K562 (cell line): ENCODE data around the gene LMX1B. TPM values are rescaled to one million over a fixed set of nuclear protein-coding genes. Genes with fewer than 3 reads are reported as not detected.

ENCODE experiments used
- ARID1B ChIP-seq: fragments of 450-650 bp; IDR thresholded peaks from 2 replicates; pipeline ENCODE4 v1.6.1; 2016; ENCODE audit warnings: antibody characterized with exemption, mild to moderate bottlenecking, inconsistent platforms
- CREBBP ChIP-seq: IDR thresholded peaks from one replicate; pipeline ENCODE4 v1.6.1; 2012; ENCODE audit warnings: low read depth, mild to moderate bottlenecking, control low read depth, inconsistent platforms, low read length
- REST ChIP-seq, 2 experiments: fragments of 450-650 bp; formaldehyde crosslinking in 1 of 2; IDR thresholded peaks; 2 replicates each; pipeline versions ENCODE4 v1.4.0 to v1.6.1; 2014 to 2020; ENCODE audit warnings: mild to moderate bottlenecking in 2 of 2, borderline replicate concordance in 1 of 2, low read depth in 1 of 2
- SRSF3 ChIP-seq: fragments of 200-400 bp; formaldehyde crosslinking; IDR thresholded peaks from 2 replicates; pipeline ENCODE4 v1.6.1; 2016; ENCODE audit warnings: mild to moderate bottlenecking, low read length, moderate library complexity; ENCODE audit not compliant: insufficient read depth
- ZKSCAN8 ChIP-seq: fragments of 200-800 bp; sonication (Bioruptor generic); IDR thresholded peaks from 2 replicates; pipeline ENCODE4 v1.6.1; 2016; ENCODE audit warnings: missing genetic modification characterization, missing compliant biosample characterization
- ZNF134 ChIP-seq: fragments of 250-450 bp; sonication (Bioruptor Pico); conservative IDR thresholded peaks from 2 replicates; pipeline ENCODE4 v1.4.0; 2020
- ZNF24 ChIP-seq: fragments of 450-650 bp; IDR thresholded peaks from 2 replicates; pipeline ENCODE4 v1.6.1; 2016
- ZNF445 ChIP-seq: fragments of 250-450 bp; sonication (Bioruptor Pico); IDR thresholded peaks from 2 replicates; pipeline ENCODE4 v1.4.0; 2020; ENCODE audit warnings: low read depth, mild to moderate bottlenecking, moderate library complexity
- polyA plus RNA-seq, 8 experiments: library from polyadenylated mRNA; depleted of rRNA in 4 of 8; stranded (reverse) in 5 of 8; unstranded in 3 of 8; fragments of >200 nt; fragmentation: Nextera tagmentation in 2 of 8; fragmentation: Illumina TruSeq in 1 of 8; extraction: Ambion mirVana in 2 of 8; extraction: Trizol in 1 of 8; gene quantifications; 2 replicates each; pipeline versions ENCODE4 v1.2.1 to v1.2.3, GENCODE V29; 2011 to 2014; ENCODE audit warnings: inconsistent platforms in 1 of 8, missing spikeins in 1 of 8
- total RNA-seq, 7 experiments: library from RNA; depleted of rRNA in 6 of 7; stranded (reverse); fragments of >200 nt in 6 of 7; fragmentation: Illumina TruSeq in 2 of 7; extraction: Trizol in 2 of 7; gene quantifications; 2 replicates each; pipeline versions ENCODE4 v1.2.1 to v1.2.3, GENCODE V29; 2011 to 2021; ENCODE audit warnings: low replicate concordance in 1 of 7

The LMX1B gene
- total and polyA plus RNA-seq, 9 of the 15 experiments (the other 6 are each of a cell fraction or from before 2014, with no cell fraction given): not detected

GRCh38 chr9:126638571-126639132 lies 24.9 kb downstream of the LMX1B start (continued):
- TF ChIP-seq REST (IDR thresholded peaks at IDR 0.05; ENCODE audit: borderline replicate concordance) (no peak), REST (CRISPR knock-in tag; IDR thresholded peaks at IDR 0.05; ENCODE audit: low read depth) (no peak), ZNF134 (no peak), ZNF24 (no peak), ZKSCAN8 (no peak), SRSF3 (no peak), ARID1B (no peak), CREBBP (no peak), ZNF445 (no peak)
